SIG-M5 treated with dmso at 0.1 percent for 504 hours (cell line): ENCODE results near the gene DET1.

ENCODE experiments used
- DNase-seq: peaks from one replicate; lab custom pipeline; 2025; ENCODE audit not compliant: unreplicated experiment; lab: John Stamatoyannopoulos, UW

DET1 gene

DNA sequence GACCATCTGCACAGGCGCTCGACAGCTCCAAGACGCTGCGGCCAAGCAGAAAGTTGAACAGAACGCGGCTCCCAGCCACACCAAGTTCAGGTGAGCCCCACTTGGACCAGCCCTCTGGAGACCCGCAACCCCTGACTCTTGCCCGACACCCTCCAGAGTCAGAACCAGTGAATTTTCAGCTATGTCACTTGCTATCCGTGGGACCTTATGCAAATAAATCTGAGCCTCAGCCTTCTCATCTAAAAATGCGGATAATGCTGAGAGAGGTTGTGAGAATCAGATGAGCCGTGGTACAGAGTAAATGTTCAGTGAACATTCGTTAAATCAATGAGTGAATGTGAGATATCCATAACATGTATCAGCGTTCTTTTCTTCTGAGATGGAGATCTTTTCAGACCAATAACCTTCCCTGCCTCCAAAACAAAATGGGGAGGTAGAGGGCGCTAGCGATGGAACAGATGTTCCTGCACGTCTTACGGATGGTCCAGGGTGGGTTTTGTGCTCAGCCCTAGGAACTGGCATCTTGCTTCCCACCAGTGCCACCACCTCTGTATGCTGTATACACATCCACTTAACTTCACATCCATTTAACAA lies 78.4 kb downstream of the DET1 start:
- DNase-seq = no peak

DNA sequence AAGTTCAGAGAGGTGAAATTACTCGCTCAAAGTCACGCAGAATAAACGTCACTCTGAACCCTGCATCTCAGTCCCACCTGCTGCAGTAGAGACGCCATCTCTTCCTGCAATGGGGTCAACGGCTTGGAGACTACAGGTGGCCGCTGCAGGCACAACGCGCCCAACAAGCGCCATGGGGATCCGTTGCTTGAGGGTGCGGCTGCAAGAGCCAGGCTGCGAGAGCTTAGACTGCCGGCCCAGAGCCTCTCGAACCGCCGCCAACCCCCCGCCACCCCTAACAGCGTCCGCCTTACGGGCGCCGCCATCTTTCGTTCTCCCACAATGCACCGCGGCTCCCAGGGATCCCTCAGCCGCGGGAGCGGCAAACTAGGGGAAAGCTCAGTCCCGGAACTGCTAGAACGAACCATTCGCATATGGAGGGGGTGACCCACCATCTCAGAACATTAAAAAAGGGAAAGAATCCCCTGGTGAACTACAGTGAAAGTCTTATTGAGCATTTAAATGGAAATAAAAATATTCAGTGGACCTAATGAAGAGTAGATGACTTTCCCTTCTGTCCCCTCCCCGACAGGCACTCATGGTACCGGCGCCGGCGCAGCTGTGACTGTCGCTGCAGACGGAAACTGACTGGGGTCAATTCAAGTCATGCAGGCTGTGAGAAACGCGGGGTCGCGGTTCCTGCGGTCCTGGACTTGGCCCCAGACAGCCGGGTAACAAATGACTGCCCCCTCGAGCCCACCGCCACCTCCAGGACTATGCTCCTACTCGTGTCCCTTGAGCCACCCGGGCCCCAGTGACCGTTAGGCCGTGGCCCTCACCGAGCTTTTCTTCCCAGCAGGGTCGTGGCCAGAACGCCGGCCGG lies 79.2 kb downstream of the DET1 start, which contains the start of the genes MRPL46 and MRPS11:
MRPL46 (minus strand) TSS at position 316 of the 862 bp plus-strand sequence; CDS start at position 305, 11 bp downstream.
MRPS11 (plus strand) TSS at position 636 of the 862 bp plus-strand sequence; CDS start at position 646, 10 bp downstream.
- peak; percentile 92 for DNase-seq

- peak; percentile 78 for DNase-seq
These were observed 80.8 kb downstream of the DET1 start for GRCh38 chr15:88465633-88466224.

GRCh38 chr15:88463870-88464532 lies 82.5 kb downstream of the DET1 start:
- DNase-seq = no peak
